CD4-positive, CD25-positive, alpha-beta regulatory T cell (primary cell): Measurements from ENCODE around the gene LGALS13. TPM values are rescaled to one million over a fixed set of nuclear protein-coding genes. Genes with fewer than 3 reads are reported as not detected.
A peak's percentile ranks its signal among the peaks of the same experiment; 100 is the strongest.

Source experiments
- ATAC-seq, 2 donors: fragments of 150-1000 bp; cut with Tn5 transposase; one replicate each; pipeline ENCODE4 v1.10.0; 2021; ENCODE audit warnings: low read depth in 2 of 2, moderate number of reproducible peaks in 2 of 2, moderate library complexity in 1 of 2
- DNase-seq, 3 donors: peaks; one replicate each; pipeline versions ENCODE4 v3.0.0 to v3.0.0-alpha.2; 2012 to 2022; ENCODE audit warnings: mixed read lengths in 1 of 3
- H3K27ac ChIP-seq: one replicate; pipeline ENCODE4 v1.7.0; 2013; ENCODE audit warnings: mild to moderate bottlenecking, low read length; ENCODE audit not compliant: insufficient read depth, poor library complexity, severe bottlenecking
- H3K27me3 ChIP-seq: one replicate; pipeline ENCODE4 v1.7.0; 2013; ENCODE audit warnings: low read length; ENCODE audit not compliant: control insufficient read depth, insufficient read depth
- H3K36me3 ChIP-seq: one replicate; pipeline ENCODE4 v1.7.0; 2013; ENCODE audit warnings: mild to moderate bottlenecking, low read length, moderate library complexity; ENCODE audit not compliant: control insufficient read depth, insufficient read depth
- H3K4me1 ChIP-seq: 2 replicates; pipeline ENCODE4 v1.7.0; 2013; ENCODE audit warnings: mild to moderate bottlenecking, low read length; ENCODE audit not compliant: insufficient read depth, control insufficient read depth, poor library complexity, severe bottlenecking
- H3K4me3 ChIP-seq: one replicate; pipeline ENCODE4 v1.7.0; 2013; ENCODE audit warnings: low read depth, mild to moderate bottlenecking, low read length, moderate library complexity
- H3K9me3 ChIP-seq, 2 experiments: 1 replicate in 1 of 2; 2 replicates in 1 of 2; pipeline ENCODE4 v1.7.0; 2013; ENCODE audit warnings: low read length in 2 of 2, mild to moderate bottlenecking in 1 of 2, moderate library complexity in 1 of 2; ENCODE audit not compliant: control insufficient read depth in 2 of 2
- H3K27ac Mint-ChIP-seq, 3 donors: one replicate each; pipeline ENCODE4 v1.8.0; 2020 to 2022; ENCODE audit warnings: mild to moderate bottlenecking in 3 of 3, mixed read lengths in 3 of 3, moderate library complexity in 2 of 3
- H3K27me3 Mint-ChIP-seq: one replicate; pipeline ENCODE4 v1.8.0; 2022; ENCODE audit warnings: mild to moderate bottlenecking, mixed read lengths
- H3K36me3 Mint-ChIP-seq: one replicate; pipeline ENCODE4 v1.8.0; 2020; ENCODE audit warnings: mixed read lengths
- H3K4me1 Mint-ChIP-seq, 4 donors: one replicate each; pipeline ENCODE4 v1.8.0; 2020 to 2022; ENCODE audit warnings: mixed read lengths in 4 of 4, mild to moderate bottlenecking in 1 of 4
- H3K4me3 Mint-ChIP-seq, 4 donors: one replicate each; pipeline ENCODE4 v1.8.0; 2020 to 2022; ENCODE audit warnings: mild to moderate bottlenecking in 4 of 4, mixed read lengths in 4 of 4, moderate library complexity in 3 of 4
- H3K9me3 Mint-ChIP-seq, 7 donors: one replicate each; pipeline ENCODE4 v1.8.0; 2020 to 2022; ENCODE audit warnings: mixed read lengths in 7 of 7, mild to moderate bottlenecking in 3 of 7, moderate library complexity in 2 of 7
- polyA plus RNA-seq, 4 donors: library from polyadenylated mRNA; unstranded; fragments of 300-500 nt; fragmentation: Illumina TruSeq; gene quantifications; one replicate each; pipeline ENCODE4 v1.2.3, GENCODE V29; 2021
- total RNA-seq: library from RNA; stranded (reverse); gene quantifications from one replicate; pipeline ENCODE4 v1.2.3, GENCODE V29; 2022

The LGALS13 gene
- total and polyA plus RNA-seq, 5 donors from 2014 or later, result not detected

GRCh38 chr19:39566064-39566463, 36.3 kb upstream of the LGALS13 start:
- Histone ChIP-seq H3K27me3 (peaks cover 12% of the 10 kb centered on the region), H3K9me3 (no peaks in the 10 kb centered on the region), H3K4me3 (no peak overlapping the region), H3K36me3 (no peaks in the 10 kb centered on the region), H3K4me1 (no peaks in the 10 kb centered on the region), H3K27ac (no peak overlapping the region)
- H3K9me3 Mint-ChIP-seq, result no peaks in the 10 kb centered on the region
- peaks cover 5% of the 10 kb centered on the region for H3K27me3 Mint-ChIP-seq
- no peaks in the 10 kb centered on the region for H3K4me1 Mint-ChIP-seq
- H3K36me3 Mint-ChIP-seq, result no peaks in the 10 kb centered on the region
- ATAC-seq (no peak), DNase-seq (no peak)
- H3K4me3 Mint-ChIP-seq, result no peak overlapping the region
- no peak overlapping the region for H3K27ac Mint-ChIP-seq

GRCh38 chr19:39568604-39569003, 33.7 kb upstream of the LGALS13 start:
- no peaks in the 10 kb centered on the region for H3K36me3 ChIP-seq
- Mint-ChIP-seq H3K36me3 (no peaks in the 10 kb centered on the region), H3K4me3 (no peak overlapping the region), H3K27me3 (peaks cover 11% of the 10 kb centered on the region), H3K27ac (no peak overlapping the region), H3K4me1 (no peaks in the 10 kb centered on the region), H3K9me3 (peaks cover 0 to 9% (median 5%) of the 10 kb centered on the region in 7 donors)
- no peaks in the 10 kb centered on the region for H3K9me3 ChIP-seq
- peaks cover 14% of the 10 kb centered on the region for H3K27me3 ChIP-seq
- DNase-seq (no peak), ATAC-seq (no peak)
- H3K27ac ChIP-seq, result no peak overlapping the region
- H3K4me1 ChIP-seq, result no peaks in the 10 kb centered on the region
- no peak overlapping the region for H3K4me3 ChIP-seq

GRCh38 chr19:39582442-39582841, 19.9 kb upstream of the LGALS13 start:
- H3K27me3 Mint-ChIP-seq, result peaks cover 21% of the 10 kb centered on the region
- no peaks in the 10 kb centered on the region for H3K36me3 Mint-ChIP-seq
- DNase-seq (no peak), ATAC-seq (no peak)
- peaks cover 0 to 17% (median 5%) of the 10 kb centered on the region in 7 donors for H3K9me3 Mint-ChIP-seq
- no peak overlapping the region for H3K4me3 Mint-ChIP-seq
- Histone ChIP-seq H3K27me3 (peaks cover 15% of the 10 kb centered on the region), H3K4me1 (no peaks in the 10 kb centered on the region), H3K27ac (no peak overlapping the region), H3K4me3 (no peak overlapping the region), H3K36me3 (no peaks in the 10 kb centered on the region), H3K9me3 (peaks cover 0 to 7% of the 10 kb centered on the region in 2 experiments)
- no peak overlapping the region for H3K27ac Mint-ChIP-seq
- H3K4me1 Mint-ChIP-seq, result no peaks in the 10 kb centered on the region

- no peak overlapping the region for H3K4me3 Mint-ChIP-seq
- no peak overlapping the region for H3K27ac Mint-ChIP-seq
- Histone ChIP-seq H3K27ac (no peak overlapping the region), H3K9me3 (peaks cover 0 to 7% of the 10 kb centered on the region in 2 experiments), H3K36me3 (no peaks in the 10 kb centered on the region), H3K4me1 (no peaks in the 10 kb centered on the region), H3K4me3 (no peak overlapping the region), H3K27me3 (peaks cover 17% of the 10 kb centered on the region)
- no peaks in the 10 kb centered on the region for H3K36me3 Mint-ChIP-seq
- DNase-seq (no peak), ATAC-seq (no peak)
- peaks cover 0 to 17% (median 3%) of the 10 kb centered on the region in 7 donors for H3K9me3 Mint-ChIP-seq
- H3K4me1 Mint-ChIP-seq, result no peaks in the 10 kb centered on the region
- H3K27me3 Mint-ChIP-seq, result peaks cover 22% of the 10 kb centered on the region
Measured at GRCh38 chr19:39582891-39583625, 19.3 kb upstream of the LGALS13 start.

GRCh38 chr19:39587496-39587895, 14.8 kb upstream of the LGALS13 start:
- ATAC-seq, result no peak
- Mint-ChIP-seq H3K27ac (no peak overlapping the region), H3K9me3 (peaks cover 0 to 4% (median 0%) of the 10 kb centered on the region in 7 donors), H3K4me3 (no peak overlapping the region), H3K27me3 (peaks cover 19% of the 10 kb centered on the region), H3K36me3 (no peaks in the 10 kb centered on the region), H3K4me1 (no peaks in the 10 kb centered on the region)
- DNase-seq, result no peak
- Histone ChIP-seq H3K4me1 (no peaks in the 10 kb centered on the region), H3K27ac (no peak overlapping the region), H3K4me3 (no peak overlapping the region), H3K36me3 (no peaks in the 10 kb centered on the region), H3K9me3 (no peaks in the 10 kb centered on the region), H3K27me3 (peaks cover 21% of the 10 kb centered on the region)

GRCh38 chr19:39588066-39588465, 14.3 kb upstream of the LGALS13 start:
- H3K36me3 ChIP-seq, result no peaks in the 10 kb centered on the region
- no peaks in the 10 kb centered on the region for H3K4me1 ChIP-seq
- no peak overlapping the region for H3K4me3 Mint-ChIP-seq
- DNase-seq, result no peak
- peaks cover 21% of the 10 kb centered on the region for H3K27me3 ChIP-seq
- H3K9me3 Mint-ChIP-seq, result peaks cover 0 to 4% (median 0%) of the 10 kb centered on the region in 7 donors
- ATAC-seq, result no peak
- H3K36me3 Mint-ChIP-seq, result no peaks in the 10 kb centered on the region
- peaks cover 19% of the 10 kb centered on the region for H3K27me3 Mint-ChIP-seq
- no peak overlapping the region for H3K27ac ChIP-seq
- H3K4me1 Mint-ChIP-seq, result no peaks in the 10 kb centered on the region
- H3K27ac Mint-ChIP-seq, result no peak overlapping the region
- H3K9me3 ChIP-seq, result no peaks in the 10 kb centered on the region
- H3K4me3 ChIP-seq, result no peak overlapping the region

- H3K4me1 Mint-ChIP-seq, result no peaks in the 10 kb centered on the region
- no peak overlapping the region for H3K27ac Mint-ChIP-seq
- no peak overlapping the region for H3K4me3 Mint-ChIP-seq
- no peaks in the 10 kb centered on the region for H3K9me3 ChIP-seq
- H3K9me3 Mint-ChIP-seq, result peaks cover 0 to 4% (median 0%) of the 10 kb centered on the region in 7 donors
- peaks cover 19% of the 10 kb centered on the region for H3K27me3 Mint-ChIP-seq
- no peaks in the 10 kb centered on the region for H3K36me3 ChIP-seq
- no peaks in the 10 kb centered on the region for H3K4me1 ChIP-seq
- H3K36me3 Mint-ChIP-seq, result no peaks in the 10 kb centered on the region
- H3K27me3 ChIP-seq, result peaks cover 16% of the 10 kb centered on the region
- DNase-seq (peak in 1 of 3 donors; percentile 3), ATAC-seq (no peak)
- H3K27ac ChIP-seq, result no peak overlapping the region
- no peak overlapping the region for H3K4me3 ChIP-seq
Measured at GRCh38 chr19:39590265-39590664, 12.1 kb upstream of the LGALS13 start.

GRCh38 chr19:39592381-39592780, 9.9 kb upstream of the LGALS13 start:
- Mint-ChIP-seq H3K9me3 (peaks cover 0 to 4% (median 0%) of the 10 kb centered on the region in 7 donors), H3K27me3 (peaks cover 22% of the 10 kb centered on the region), H3K4me1 (no peaks in the 10 kb centered on the region), H3K27ac (no peak overlapping the region), H3K4me3 (no peak overlapping the region), H3K36me3 (no peaks in the 10 kb centered on the region)
- H3K9me3 ChIP-seq, result no peaks in the 10 kb centered on the region
- H3K27me3 ChIP-seq, result peaks cover 13% of the 10 kb centered on the region
- no peak overlapping the region for H3K27ac ChIP-seq
- no peaks in the 10 kb centered on the region for H3K36me3 ChIP-seq
- ATAC-seq (no peak), DNase-seq (no peak)
- H3K4me3 ChIP-seq, result no peak overlapping the region
- no peaks in the 10 kb centered on the region for H3K4me1 ChIP-seq
